ENCODE results near the gene C2. TPM values are rescaled to one million over a fixed set of nuclear protein-coding genes. Genes with fewer than 3 reads are reported as not detected.
A peak's percentile ranks its signal among the peaks of the same experiment; 100 is the strongest.

Gene C2
- total and polyA plus RNA-seq, 10 donors, result 17.2 to 173 (median 69.5) TPM

DNA sequence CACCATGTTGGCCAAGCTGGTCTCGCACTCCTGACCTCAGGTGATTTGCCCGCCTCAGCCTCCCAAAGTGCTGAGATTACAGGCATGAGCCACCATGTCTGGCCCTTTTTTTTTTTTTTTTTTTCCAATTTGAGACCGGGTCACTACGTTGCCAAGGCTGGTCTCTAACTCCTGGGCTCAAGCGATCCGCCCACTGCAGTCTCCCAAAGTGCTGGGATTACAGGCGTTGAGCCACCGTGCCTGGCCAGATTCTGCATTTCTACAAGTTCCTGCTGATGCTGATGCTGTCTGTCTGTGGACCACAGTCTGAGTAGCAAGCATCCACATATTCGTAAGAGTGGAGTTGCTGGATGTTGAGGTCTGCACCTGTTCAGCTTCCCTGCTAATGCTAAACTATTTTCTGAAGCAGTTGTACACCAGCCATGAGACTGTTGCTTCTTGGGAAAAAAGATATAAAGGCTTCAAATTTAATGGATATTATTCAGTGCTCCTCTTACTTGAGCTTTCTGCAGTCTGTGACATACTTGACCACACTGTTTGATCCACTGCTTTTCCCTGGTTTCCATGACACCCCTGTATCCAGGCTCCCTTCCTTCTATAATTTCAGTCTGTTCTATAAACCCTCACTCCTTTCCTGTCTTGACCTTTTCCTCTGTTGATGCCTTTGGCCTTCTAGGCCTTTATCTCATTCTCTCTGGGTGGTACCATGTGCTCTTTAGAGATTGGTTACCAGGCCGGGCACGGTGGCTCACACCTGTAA, 15.5 kb upstream of the C2 start:
- no peak overlapping the region for H3K27ac ChIP-seq
- intact Hi-C loops (cut with DNase I; ENCODE audit: low total_unique reads), result no loop called here
- TF ChIP-seq POLR2AphosphoS5 (IDR thresholded peaks at IDR 0.05) (no peak), POLR2A (IDR thresholded peaks at IDR 0.05) (no peak)
- TF ChIP-seq, protein P1, sequence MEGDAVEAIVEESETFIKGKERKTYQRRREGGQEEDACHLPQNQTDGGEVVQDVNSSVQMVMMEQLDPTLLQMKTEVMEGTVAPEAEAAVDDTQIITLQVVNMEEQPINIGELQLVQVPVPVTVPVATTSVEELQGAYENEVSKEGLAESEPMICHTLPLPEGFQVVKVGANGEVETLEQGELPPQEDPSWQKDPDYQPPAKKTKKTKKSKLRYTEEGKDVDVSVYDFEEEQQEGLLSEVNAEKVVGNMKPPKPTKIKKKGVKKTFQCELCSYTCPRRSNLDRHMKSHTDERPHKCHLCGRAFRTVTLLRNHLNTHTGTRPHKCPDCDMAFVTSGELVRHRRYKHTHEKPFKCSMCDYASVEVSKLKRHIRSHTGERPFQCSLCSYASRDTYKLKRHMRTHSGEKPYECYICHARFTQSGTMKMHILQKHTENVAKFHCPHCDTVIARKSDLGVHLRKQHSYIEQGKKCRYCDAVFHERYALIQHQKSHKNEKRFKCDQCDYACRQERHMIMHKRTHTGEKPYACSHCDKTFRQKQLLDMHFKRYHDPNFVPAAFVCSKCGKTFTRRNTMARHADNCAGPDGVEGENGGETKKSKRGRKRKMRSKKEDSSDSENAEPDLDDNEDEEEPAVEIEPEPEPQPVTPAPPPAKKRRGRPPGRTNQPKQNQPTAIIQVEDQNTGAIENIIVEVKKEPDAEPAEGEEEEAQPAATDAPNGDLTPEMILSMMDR (IDR thresholded peaks at IDR 0.05 in 8 of 11, conservative IDR thresholded peaks at IDR 0.05 in 3 of 11), result no peak

DNA sequence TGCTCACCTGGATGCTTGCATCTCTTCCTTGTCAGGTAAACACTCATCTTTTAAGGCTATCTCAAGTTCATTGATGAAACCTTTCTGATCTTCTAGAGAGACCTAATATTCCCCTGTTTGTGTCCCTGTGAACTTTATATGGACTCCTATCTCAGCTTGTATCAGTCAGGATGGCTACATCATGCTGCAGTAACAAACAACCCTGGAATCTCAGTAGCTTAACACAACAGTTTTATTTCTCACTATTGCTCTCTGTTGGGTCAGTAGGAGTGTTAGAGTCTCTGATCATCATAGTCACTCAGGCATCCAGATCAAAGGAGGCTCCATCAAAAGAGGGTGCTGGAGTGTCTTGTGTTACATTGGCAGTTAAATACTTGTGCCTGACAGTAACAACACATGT, 12.2 kb upstream of the C2 start:
- H3K27me3 ChIP-seq (replicated peaks in 1 of 7), result peaks cover 0 to 11% (median 0%) of the 10 kb centered on the region in 7 donors
- H3K4me3 ChIP-seq, result no peak overlapping the region
- H3K9me3 ChIP-seq, result no peaks in the 10 kb centered on the region
- no peak for DNase-seq
- H3K27ac ChIP-seq, result no peak overlapping the region
- intact Hi-C loops (cut with DNase I; ENCODE audit: low total_unique reads), result no loop called here
- no peaks in the 10 kb centered on the region for H3K36me3 ChIP-seq
- no peaks in the 10 kb centered on the region for H3K4me1 ChIP-seq
- TF ChIP-seq POLR2A (IDR thresholded peaks at IDR 0.05) (no peak), POLR2AphosphoS5 (IDR thresholded peaks at IDR 0.05) (no peak)
- TF ChIP-seq, protein P1 (IDR thresholded peaks at IDR 0.05 in 8 of 11, conservative IDR thresholded peaks at IDR 0.05 in 3 of 11), result no peak

More for the DNA sequence above, 15.5 kb upstream of the C2 start:
- H3K4me1 ChIP-seq, result peaks cover 0 to 6% (median 0%) of the 10 kb centered on the region in 6 donors
- no peaks in the 10 kb centered on the region for H3K9me3 ChIP-seq
- H3K27me3 ChIP-seq (replicated peaks in 1 of 7), result peaks cover 0 to 11% (median 0%) of the 10 kb centered on the region in 7 donors
- peak; percentile 15 for DNase-seq
- no peak overlapping the region for H3K4me3 ChIP-seq
- 79 to 90% (median 82%) methylated on average over 11 of the region's 11 CpGs for WGBS, 5 donors
- no peaks in the 10 kb centered on the region for H3K36me3 ChIP-seq

DNA sequence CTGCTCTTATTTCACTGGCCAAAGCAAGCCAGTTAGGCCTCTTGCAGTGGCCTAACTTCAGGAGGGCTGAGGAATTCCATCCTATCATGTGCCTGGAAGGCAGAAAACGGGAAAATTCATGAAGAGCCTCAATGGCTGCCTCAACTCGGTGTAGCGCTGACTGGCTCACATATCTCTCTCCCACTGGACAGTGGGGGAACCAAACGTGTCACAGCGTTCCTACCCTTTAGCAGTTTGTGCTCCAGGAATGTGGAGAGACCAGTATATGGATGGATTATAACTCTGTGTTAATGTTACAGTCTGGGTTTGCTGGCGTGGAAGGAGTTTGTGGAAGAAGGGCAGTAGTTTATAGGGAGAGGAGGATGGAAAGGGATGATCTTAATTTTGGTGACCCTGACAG, 11.8 kb upstream of the C2 start:
- intact Hi-C loops (cut with DNase I; ENCODE audit: low total_unique reads), result no loop called here
- WGBS, 5 donors, result 76 to 92% (median 85%) methylated on average over 6 of the region's 6 CpGs
- TF ChIP-seq, protein P1 (IDR thresholded peaks at IDR 0.05 in 8 of 11, conservative IDR thresholded peaks at IDR 0.05 in 3 of 11), result no peak
- TF ChIP-seq POLR2A (IDR thresholded peaks at IDR 0.05), result no peak
- TF ChIP-seq POLR2AphosphoS5 (IDR thresholded peaks at IDR 0.05), result no peak
- no peaks in the 10 kb centered on the region for H3K4me1 ChIP-seq
- no peak overlapping the region for H3K4me3 ChIP-seq
- H3K27ac ChIP-seq, result no peak overlapping the region
- peaks cover 0 to 11% (median 0%) of the 10 kb centered on the region in 7 donors for H3K27me3 ChIP-seq (replicated peaks in 1 of 7)
- H3K36me3 ChIP-seq, result no peaks in the 10 kb centered on the region
- DNase-seq, result peak; percentile 9
- no peaks in the 10 kb centered on the region for H3K9me3 ChIP-seq

DNA sequence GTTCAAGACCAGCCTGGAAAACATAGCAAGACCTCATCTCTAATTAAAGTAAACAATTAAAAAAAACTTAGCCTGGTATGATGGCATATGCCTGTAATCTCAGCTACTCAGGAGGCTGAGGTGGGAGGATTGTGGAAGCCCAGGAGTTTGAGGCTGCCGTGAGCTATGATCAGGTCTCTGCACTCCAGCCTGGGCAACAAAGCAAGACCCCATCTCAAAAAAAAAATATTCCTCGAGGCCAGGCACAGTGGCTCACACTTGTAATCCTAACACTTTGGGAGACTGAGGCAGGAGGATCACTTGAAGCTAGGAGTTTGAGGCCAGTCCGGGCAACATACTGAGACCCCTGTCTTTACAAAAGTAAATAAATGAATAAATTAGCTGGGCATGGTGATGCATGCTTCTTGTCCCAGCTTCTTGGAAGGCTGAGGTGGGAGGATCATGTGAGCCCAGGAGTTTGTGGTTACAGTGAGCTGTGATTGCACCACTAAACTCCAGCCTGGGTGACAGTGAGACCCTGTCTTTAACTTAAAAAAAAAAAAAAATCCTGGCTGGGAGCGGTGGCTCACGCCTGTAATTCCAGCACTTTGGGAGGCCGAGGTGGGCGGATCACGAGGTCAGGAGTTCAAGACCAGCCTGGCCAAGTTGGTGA, 9.3 kb upstream of the C2 start:
- intact Hi-C loops (cut with DNase I; ENCODE audit: low total_unique reads), result no loop called here
- 74 to 86% (median 84%) methylated on average over 8 of the region's 8 CpGs for WGBS, 5 donors
- no peaks in the 10 kb centered on the region for H3K36me3 ChIP-seq
- H3K4me3 ChIP-seq, result no peak overlapping the region
- no peaks in the 10 kb centered on the region for H3K9me3 ChIP-seq
- H3K27me3 ChIP-seq (replicated peaks in 1 of 7), result no peaks in the 10 kb centered on the region
- peak; percentile 13 for DNase-seq
- no peak for TF ChIP-seq POLR2A (IDR thresholded peaks at IDR 0.05)
- H3K27ac ChIP-seq, result no peak overlapping the region
- H3K4me1 ChIP-seq, result no peaks in the 10 kb centered on the region
